ENCODE results near the gene SENP3.

SENP3 gene

GRCh38 chr17:7557775-7558543 is 3.8 kb upstream of the SENP3 start (continued):
- TF ChIP-seq ZNF768 (tag by site-specific recombination; IDR thresholded peaks at IDR 0.05): no peak
- no peak for TF ChIP-seq MZF1 (tag by site-specific recombination; IDR thresholded peaks at IDR 0.05; ENCODE audit: borderline replicate concordance)
- no peak for TF ChIP-seq ZNF184 (tag by site-specific recombination; IDR thresholded peaks at IDR 0.05)
- TF ChIP-seq, protein P1, sequence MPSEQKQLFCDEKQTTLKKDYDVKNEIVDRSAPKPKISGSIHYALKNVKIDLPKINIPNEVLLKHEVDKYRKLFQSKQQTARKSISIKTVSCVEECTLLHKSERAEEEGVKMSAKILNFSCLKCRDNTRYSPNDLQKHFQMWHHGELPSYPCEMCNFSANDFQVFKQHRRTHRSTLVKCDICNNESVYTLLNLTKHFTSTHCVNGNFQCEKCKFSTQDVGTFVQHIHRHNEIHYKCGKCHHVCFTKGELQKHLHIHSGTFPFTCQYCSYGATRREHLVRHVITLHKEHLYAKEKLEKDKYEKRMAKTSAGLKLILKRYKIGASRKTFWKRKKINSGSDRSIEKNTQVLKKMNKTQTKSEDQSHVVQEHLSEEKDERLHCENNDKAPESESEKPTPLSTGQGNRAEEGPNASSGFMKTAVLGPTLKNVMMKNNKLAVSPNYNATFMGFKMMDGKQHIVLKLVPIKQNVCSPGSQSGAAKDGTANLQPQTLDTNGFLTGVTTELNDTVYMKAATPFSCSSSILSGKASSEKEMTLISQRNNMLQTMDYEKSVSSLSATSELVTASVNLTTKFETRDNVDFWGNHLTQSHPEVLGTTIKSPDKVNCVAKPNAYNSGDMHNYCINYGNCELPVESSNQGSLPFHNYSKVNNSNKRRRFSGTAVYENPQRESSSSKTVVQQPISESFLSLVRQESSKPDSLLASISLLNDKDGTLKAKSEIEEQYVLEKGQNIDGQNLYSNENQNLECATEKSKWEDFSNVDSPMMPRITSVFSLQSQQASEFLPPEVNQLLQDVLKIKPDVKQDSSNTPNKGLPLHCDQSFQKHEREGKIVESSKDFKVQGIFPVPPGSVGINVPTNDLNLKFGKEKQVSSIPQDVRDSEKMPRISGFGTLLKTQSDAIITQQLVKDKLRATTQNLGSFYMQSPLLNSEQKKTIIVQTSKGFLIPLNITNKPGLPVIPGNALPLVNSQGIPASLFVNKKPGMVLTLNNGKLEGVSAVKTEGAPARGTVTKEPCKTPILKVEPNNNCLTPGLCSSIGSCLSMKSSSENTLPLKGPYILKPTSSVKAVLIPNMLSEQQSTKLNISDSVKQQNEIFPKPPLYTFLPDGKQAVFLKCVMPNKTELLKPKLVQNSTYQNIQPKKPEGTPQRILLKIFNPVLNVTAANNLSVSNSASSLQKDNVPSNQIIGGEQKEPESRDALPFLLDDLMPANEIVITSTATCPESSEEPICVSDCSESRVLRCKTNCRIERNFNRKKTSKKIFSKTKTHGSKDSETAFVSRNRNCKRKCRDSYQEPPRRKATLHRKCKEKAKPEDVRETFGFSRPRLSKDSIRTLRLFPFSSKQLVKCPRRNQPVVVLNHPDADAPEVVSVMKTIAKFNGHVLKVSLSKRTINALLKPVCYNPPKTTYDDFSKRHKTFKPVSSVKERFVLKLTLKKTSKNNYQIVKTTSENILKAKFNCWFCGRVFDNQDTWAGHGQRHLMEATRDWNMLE (tag by site-specific recombination; conservative IDR thresholded peaks at IDR 0.05; ENCODE audit: low read depth): no peak
- no peak for TF ChIP-seq ZNF660 (tag by site-specific recombination; IDR thresholded peaks at IDR 0.05)
- TF ChIP-seq, protein P2, sequence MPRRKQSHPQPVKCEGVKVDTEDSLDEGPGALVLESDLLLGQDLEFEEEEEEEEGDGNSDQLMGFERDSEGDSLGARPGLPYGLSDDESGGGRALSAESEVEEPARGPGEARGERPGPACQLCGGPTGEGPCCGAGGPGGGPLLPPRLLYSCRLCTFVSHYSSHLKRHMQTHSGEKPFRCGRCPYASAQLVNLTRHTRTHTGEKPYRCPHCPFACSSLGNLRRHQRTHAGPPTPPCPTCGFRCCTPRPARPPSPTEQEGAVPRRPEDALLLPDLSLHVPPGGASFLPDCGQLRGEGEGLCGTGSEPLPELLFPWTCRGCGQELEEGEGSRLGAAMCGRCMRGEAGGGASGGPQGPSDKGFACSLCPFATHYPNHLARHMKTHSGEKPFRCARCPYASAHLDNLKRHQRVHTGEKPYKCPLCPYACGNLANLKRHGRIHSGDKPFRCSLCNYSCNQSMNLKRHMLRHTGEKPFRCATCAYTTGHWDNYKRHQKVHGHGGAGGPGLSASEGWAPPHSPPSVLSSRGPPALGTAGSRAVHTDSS (tag by site-specific recombination; IDR thresholded peaks at IDR 0.05): no peak
- TF ChIP-seq, protein P3, sequence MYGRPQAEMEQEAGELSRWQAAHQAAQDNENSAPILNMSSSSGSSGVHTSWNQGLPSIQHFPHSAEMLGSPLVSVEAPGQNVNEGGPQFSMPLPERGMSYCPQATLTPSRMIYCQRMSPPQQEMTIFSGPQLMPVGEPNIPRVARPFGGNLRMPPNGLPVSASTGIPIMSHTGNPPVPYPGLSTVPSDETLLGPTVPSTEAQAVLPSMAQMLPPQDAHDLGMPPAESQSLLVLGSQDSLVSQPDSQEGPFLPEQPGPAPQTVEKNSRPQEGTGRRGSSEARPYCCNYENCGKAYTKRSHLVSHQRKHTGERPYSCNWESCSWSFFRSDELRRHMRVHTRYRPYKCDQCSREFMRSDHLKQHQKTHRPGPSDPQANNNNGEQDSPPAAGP (tag by site-specific recombination; IDR thresholded peaks at IDR 0.05): no peak; the same call in 1 of the 2 replicates
- no peak for TF ChIP-seq ZNF354C (tag by site-specific recombination; IDR thresholded peaks at IDR 0.05; ENCODE audit: borderline replicate concordance, low read depth)
- no peak for TF ChIP-seq ZNF114 (tag by site-specific recombination; IDR thresholded peaks at IDR 0.05)
- TF ChIP-seq ZNF394 (tag by site-specific recombination; IDR thresholded peaks at IDR 0.05; ENCODE audit: borderline replicate concordance): no peak
- TF ChIP-seq REPIN1 (tag by site-specific recombination; IDR thresholded peaks at IDR 0.05; ENCODE audit: low read depth): no peak
- no peak for TF ChIP-seq ZNF510 (tag by site-specific recombination; IDR thresholded peaks at IDR 0.05; ENCODE audit: insufficient replicate concordance)
- TF ChIP-seq, protein P4, sequence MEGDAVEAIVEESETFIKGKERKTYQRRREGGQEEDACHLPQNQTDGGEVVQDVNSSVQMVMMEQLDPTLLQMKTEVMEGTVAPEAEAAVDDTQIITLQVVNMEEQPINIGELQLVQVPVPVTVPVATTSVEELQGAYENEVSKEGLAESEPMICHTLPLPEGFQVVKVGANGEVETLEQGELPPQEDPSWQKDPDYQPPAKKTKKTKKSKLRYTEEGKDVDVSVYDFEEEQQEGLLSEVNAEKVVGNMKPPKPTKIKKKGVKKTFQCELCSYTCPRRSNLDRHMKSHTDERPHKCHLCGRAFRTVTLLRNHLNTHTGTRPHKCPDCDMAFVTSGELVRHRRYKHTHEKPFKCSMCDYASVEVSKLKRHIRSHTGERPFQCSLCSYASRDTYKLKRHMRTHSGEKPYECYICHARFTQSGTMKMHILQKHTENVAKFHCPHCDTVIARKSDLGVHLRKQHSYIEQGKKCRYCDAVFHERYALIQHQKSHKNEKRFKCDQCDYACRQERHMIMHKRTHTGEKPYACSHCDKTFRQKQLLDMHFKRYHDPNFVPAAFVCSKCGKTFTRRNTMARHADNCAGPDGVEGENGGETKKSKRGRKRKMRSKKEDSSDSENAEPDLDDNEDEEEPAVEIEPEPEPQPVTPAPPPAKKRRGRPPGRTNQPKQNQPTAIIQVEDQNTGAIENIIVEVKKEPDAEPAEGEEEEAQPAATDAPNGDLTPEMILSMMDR (tag by site-specific recombination; IDR thresholded peaks at IDR 0.05): no peak
- TF ChIP-seq GLIS1 (tag by site-specific recombination; IDR thresholded peaks at IDR 0.05): peak; percentile 23; the same call in 1 of the 2 replicates
- TF ChIP-seq ZNF561 (tag by site-specific recombination; IDR thresholded peaks at IDR 0.05; ENCODE audit: borderline replicate concordance): peak; percentile 44; the same call in 1 of the 2 replicates
- TF ChIP-seq ZNF747 (tag by site-specific recombination; IDR thresholded peaks at IDR 0.05): no peak
- no peak for TF ChIP-seq ZBTB26 (tag by site-specific recombination; optimal IDR thresholded peaks at IDR 0.05)
- no peak for TF ChIP-seq ZNF530 (tag by site-specific recombination; IDR thresholded peaks at IDR 0.05; ENCODE audit: low read depth)
- TF ChIP-seq ZNF501 (tag by site-specific recombination; IDR thresholded peaks at IDR 0.05): no peak
- TF ChIP-seq IKZF3 (tag by site-specific recombination; IDR thresholded peaks at IDR 0.05): 0 out of 2 replicates have a peak, but pooled peaks have one; percentile 15
- TF ChIP-seq SCRT2 (tag by site-specific recombination; IDR thresholded peaks at IDR 0.05): peak; percentile 91
- no peak for TF ChIP-seq ZFP3 (tag by site-specific recombination; IDR thresholded peaks at IDR 0.05; ENCODE audit: low read depth)
- no peak for TF ChIP-seq SCRT1 (tag by site-specific recombination; IDR thresholded peaks at IDR 0.05; ENCODE audit: borderline replicate concordance)
- TF ChIP-seq ZNF626 (tag by site-specific recombination; IDR thresholded peaks at IDR 0.05): no peak
- no peak for TF ChIP-seq ZNF121 (tag by site-specific recombination; IDR thresholded peaks at IDR 0.05)
- no peak for TF ChIP-seq ZNF23 (tag by site-specific recombination; IDR thresholded peaks at IDR 0.05; ENCODE audit: borderline replicate concordance)
- no peak for TF ChIP-seq ZNF214 (tag by site-specific recombination; IDR thresholded peaks at IDR 0.05; ENCODE audit: borderline replicate concordance)
- no peak for TF ChIP-seq ZNF211 (tag by site-specific recombination; IDR thresholded peaks at IDR 0.05; ENCODE audit: low read depth)
- TF ChIP-seq ZNF138 (tag by site-specific recombination; IDR thresholded peaks at IDR 0.05; ENCODE audit: borderline replicate concordance): no peak

Data from HEK293 (cell line).